Caco-2 (cell line): Measurements from ENCODE around the gene AGPAT3. TPM values are rescaled to one million over a fixed set of nuclear protein-coding genes. Genes with fewer than 3 reads are reported as not detected.

Source experiments
- BruUV-seq: library from RNA; stranded (reverse); fragments of 400-500 nt; replicated peaks from 2 replicates; lab custom pipeline; 2021; lab: Mats Ljungman, UMichigan
- CTCF ChIA-PET: fragments of 300-600 bp; sonication (Branson Sonifier 250); formaldehyde crosslinking; loops from one replicate; lab custom pipeline; 2022; ENCODE audit warnings: antibody characterized with exemption; lab: Charles Lee
- POLR2A ChIA-PET: fragments of 300-600 bp; sonication (Branson Sonifier 250); formaldehyde crosslinking; loops from one replicate; lab custom pipeline; 2022; ENCODE audit warnings: antibody characterized with exemption; lab: Charles Lee
- DNase-seq, 2 experiments: peaks; one replicate each; pipeline versions ENCODE4 v3.0.0 to v3.0.0-alpha.2; 2020 to 2022
- H3K27me3 ChIP-seq: replicated peaks from 2 replicates; pipeline ENCODE4 v1.6.0; 2011; ENCODE audit warnings: low read length; ENCODE audit not compliant: control insufficient read depth, insufficient read depth
- H3K36me3 ChIP-seq: 2 replicates; pipeline ENCODE4 v1.5.1; 2011; ENCODE audit warnings: low read length; ENCODE audit not compliant: control insufficient read depth, insufficient read depth
- H3K4me1 ChIP-seq: fragments of 250-450 bp; sonication (Bioruptor Pico); 2 replicates; pipeline ENCODE4 v1.5.1; 2020; ENCODE audit warnings: mild to moderate bottlenecking
- H3K4me3 ChIP-seq: 2 replicates; pipeline ENCODE4 v1.5.1; 2011; ENCODE audit warnings: low read depth, mild to moderate bottlenecking, control low read depth, low read length
- H3K9me3 ChIP-seq: fragments of 250-450 bp; sonication (Bioruptor Pico); 2 replicates; pipeline ENCODE4 v1.5.1; 2020; ENCODE audit warnings: mild to moderate bottlenecking, moderate library complexity
- H3K27ac Mint-ChIP-seq: one replicate; pipeline ENCODE4 v1.8.0; 2022; ENCODE audit warnings: mixed read lengths; ENCODE audit not compliant: unreplicated experiment
- H3K27me3 Mint-ChIP-seq: one replicate; pipeline ENCODE4 v1.8.0; 2022; ENCODE audit warnings: mixed read lengths; ENCODE audit not compliant: insufficient read depth, unreplicated experiment
- H3K36me3 Mint-ChIP-seq: one replicate; pipeline ENCODE4 v1.8.0; 2022; ENCODE audit warnings: mild to moderate bottlenecking, mixed read lengths; ENCODE audit not compliant: insufficient read depth, unreplicated experiment
- H3K4me1 Mint-ChIP-seq: one replicate; pipeline ENCODE4 v1.8.0; 2022; ENCODE audit warnings: low read depth, mixed read lengths; ENCODE audit not compliant: unreplicated experiment
- H3K4me3 Mint-ChIP-seq: one replicate; pipeline ENCODE4 v1.8.0; 2022; ENCODE audit warnings: mild to moderate bottlenecking, moderate library complexity, mixed read lengths; ENCODE audit not compliant: unreplicated experiment
- H3K9me3 Mint-ChIP-seq: one replicate; pipeline ENCODE4 v1.8.0; 2022; ENCODE audit warnings: mixed read lengths; ENCODE audit not compliant: unreplicated experiment
- CTCF ChIP-seq, 2 experiments: fragments of 200-600 bp in 1 of 2; IDR thresholded peaks; 1 replicate in 1 of 2; 2 replicates in 1 of 2; pipeline versions ENCODE4 v1.5.1 to v1.8.0; 2011 to 2022; ENCODE audit warnings: antibody characterized with exemption in 1 of 2, control low read depth in 1 of 2, inconsistent platforms in 1 of 2, low read depth in 1 of 2, low read length in 1 of 2, mild to moderate bottlenecking in 1 of 2, moderate library complexity in 1 of 2; ENCODE audit not compliant: insufficient read depth in 1 of 2, severe bottlenecking in 1 of 2, unreplicated experiment in 1 of 2
- intact Hi-C: fragments of 100-400 bp; cut with micrococcal nuclease; formaldehyde crosslinking; loops from one replicate; pipeline ENCODE4 v1.10.0; 2022; ENCODE audit not compliant: unreplicated experiment
- total RNA-seq: library from RNA; stranded (reverse); gene quantifications from 2 replicates; pipeline ENCODE4 v1.2.3, GENCODE V29; 2022

Gene AGPAT3
- total RNA-seq, 1 experiment from 2014 or later, result 61.8 TPM

DNA sequence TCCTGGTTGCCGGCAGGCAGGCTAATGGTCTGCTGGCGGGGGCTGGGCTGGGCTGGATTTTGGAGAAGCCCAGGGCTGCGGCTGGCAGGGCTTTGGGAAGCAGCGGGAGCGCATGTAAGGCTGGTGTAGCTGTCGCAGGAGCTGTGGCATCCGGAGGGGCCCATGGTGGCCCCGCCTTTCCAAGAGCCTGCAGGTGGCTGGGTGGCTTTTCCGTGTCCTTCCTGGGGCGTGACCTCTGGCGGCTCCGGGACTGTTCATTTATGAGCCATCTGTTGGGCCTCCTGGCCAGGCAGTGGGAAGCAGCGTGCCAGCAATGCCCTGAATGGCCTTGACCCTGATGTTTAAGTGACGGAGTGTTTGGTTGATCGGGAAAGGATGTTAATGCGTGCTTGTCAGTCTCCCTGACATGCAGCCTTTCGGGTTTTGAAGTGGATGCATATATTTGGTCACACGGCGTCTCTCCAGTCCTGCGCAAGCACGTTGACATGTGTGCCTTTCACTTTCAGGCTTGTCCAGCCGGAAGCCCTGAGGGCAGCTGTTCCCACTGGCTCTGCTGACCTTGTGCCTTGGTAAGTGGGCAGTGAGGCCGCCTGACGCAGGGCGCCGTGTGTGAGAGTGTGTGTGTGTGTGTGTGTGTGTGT lies 38.5 kb downstream of the AGPAT3 start:
- Histone ChIP-seq H3K4me1 (no peaks in the 10 kb centered on the region; the same call in 1 of the 2 replicates), H3K27me3 (no peaks in the 10 kb centered on the region), H3K36me3 (no peaks in the 10 kb centered on the region), H3K4me3 (no peak overlapping the region), H3K9me3 (no peaks in the 10 kb centered on the region)
- intact Hi-C loops, result no loop called here
- ChIA-PET POLR2A (interaction anchor here (0.5 kb wide), 1 partner anchor 93 kb away, joined by 3 read pairs; no protein-coding TSS in a partner anchor), CTCF (no interaction called here)
- no peak for DNase-seq
- BruUV-seq, result no TSS peak
- Mint-ChIP-seq H3K9me3 (peaks cover under 1% of the 10 kb centered on the region), H3K27me3 (no peaks in the 10 kb centered on the region), H3K4me1 (no peaks in the 10 kb centered on the region), H3K36me3 (peaks cover 33% of the 10 kb centered on the region), H3K4me3 (no peak overlapping the region), H3K27ac (no peak overlapping the region)
- no peak for TF ChIP-seq CTCF (IDR thresholded peaks at IDR 0.05; ENCODE audit: insufficient read depth in 1 of 2, low read depth in 1 of 2, low read length in 1 of 2, severe bottlenecking in 1 of 2, unreplicated experiment in 1 of 2)

DNA sequence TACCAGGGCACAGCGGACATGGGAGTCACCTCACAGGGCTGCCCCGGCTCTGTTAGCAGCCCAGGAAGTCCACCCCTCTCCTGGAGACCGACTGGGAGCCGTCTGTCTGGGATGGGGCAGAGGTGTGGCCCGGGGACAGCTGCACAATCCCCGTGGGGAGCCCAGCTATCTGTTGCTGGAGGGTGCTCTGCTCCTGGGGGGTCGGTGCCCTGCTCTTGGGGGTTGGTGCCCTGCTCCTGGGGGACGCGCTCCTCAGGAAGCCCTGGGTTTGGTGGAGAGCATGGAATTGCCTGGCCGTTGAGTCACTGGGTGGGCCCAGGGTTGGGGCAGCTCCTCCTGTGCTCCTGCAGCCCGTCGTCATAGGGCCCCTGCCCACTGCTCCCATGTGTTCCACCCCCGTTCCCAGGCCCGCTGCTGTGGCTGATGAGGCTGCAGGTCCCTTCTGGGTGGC lies 39.3 kb downstream of the AGPAT3 start:
- no peaks in the 10 kb centered on the region for H3K27me3 Mint-ChIP-seq
- no peaks in the 10 kb centered on the region for H3K9me3 ChIP-seq
- DNase-seq, result no peak
- BruUV-seq, result no TSS peak
- H3K36me3 ChIP-seq, result no peaks in the 10 kb centered on the region
- TF ChIP-seq CTCF (IDR thresholded peaks at IDR 0.05; ENCODE audit: insufficient read depth in 1 of 2, low read depth in 1 of 2, low read length in 1 of 2, severe bottlenecking in 1 of 2, unreplicated experiment in 1 of 2), result no peak
- no peak overlapping the region for H3K4me3 ChIP-seq
- H3K27me3 ChIP-seq, result no peaks in the 10 kb centered on the region
- intact Hi-C loops, result no loop called here
- no peaks in the 10 kb centered on the region for H3K9me3 Mint-ChIP-seq
- ChIA-PET POLR2A (no interaction called here), CTCF (no interaction called here)
- no peak overlapping the region for H3K4me3 Mint-ChIP-seq
- H3K4me1 Mint-ChIP-seq, result no peaks in the 10 kb centered on the region
- no peak overlapping the region for H3K27ac Mint-ChIP-seq
- peaks cover 36% of the 10 kb centered on the region for H3K36me3 Mint-ChIP-seq
- no peaks in the 10 kb centered on the region; the same call in 1 of the 2 replicates for H3K4me1 ChIP-seq

DNA sequence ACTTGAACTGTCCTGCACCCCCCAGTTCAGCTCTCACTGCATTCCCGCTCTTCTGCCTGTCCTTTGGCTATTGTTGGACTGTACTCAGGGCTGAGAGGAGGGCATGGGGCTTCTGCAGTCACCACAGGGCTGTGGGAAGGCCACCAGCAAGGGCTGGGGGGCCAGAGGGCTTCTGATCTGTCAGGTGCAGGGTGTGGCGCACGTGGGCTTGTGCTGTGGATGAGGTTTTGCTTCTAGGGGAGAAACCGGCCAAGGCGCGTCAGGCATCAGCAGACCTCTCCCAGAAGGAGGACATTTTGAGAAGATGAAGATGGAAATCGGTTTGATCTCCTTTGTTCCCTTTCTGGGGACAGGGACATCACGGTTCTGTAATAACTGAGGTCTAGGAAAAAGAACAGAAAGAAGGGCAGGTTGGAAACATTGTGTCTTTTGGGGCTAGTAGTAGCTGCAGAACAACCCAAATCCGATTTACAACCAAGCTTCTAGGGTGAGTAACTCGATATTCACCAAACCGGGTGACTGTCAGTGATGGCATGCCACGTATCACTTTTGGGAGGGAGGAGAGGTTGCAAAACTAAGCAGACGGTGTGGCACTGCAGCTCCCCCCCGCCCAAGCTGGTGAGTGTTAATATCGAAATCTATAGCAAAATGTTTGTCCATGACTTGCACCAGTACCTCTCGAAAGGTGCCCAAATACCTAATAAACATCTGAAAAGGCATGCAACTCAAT lies 40.9 kb downstream of the AGPAT3 start:
- TSS peak; percentile 17 for BruUV-seq
- ChIA-PET POLR2A (no interaction called here), CTCF (no interaction called here)
- no peaks in the 10 kb centered on the region for H3K36me3 ChIP-seq
- DNase-seq, result no peak
- no peaks in the 10 kb centered on the region for H3K9me3 ChIP-seq
- H3K9me3 Mint-ChIP-seq, result no peaks in the 10 kb centered on the region
- H3K4me3 ChIP-seq, result no peak overlapping the region
- no peak overlapping the region for H3K4me3 Mint-ChIP-seq
- H3K4me1 Mint-ChIP-seq, result peaks cover 10% of the 10 kb centered on the region
- no peaks in the 10 kb centered on the region for H3K27me3 ChIP-seq
- H3K27me3 Mint-ChIP-seq, result no peaks in the 10 kb centered on the region
- TF ChIP-seq CTCF (IDR thresholded peaks at IDR 0.05; ENCODE audit: insufficient read depth in 1 of 2, low read depth in 1 of 2, low read length in 1 of 2, severe bottlenecking in 1 of 2, unreplicated experiment in 1 of 2), result no peak
- H3K36me3 Mint-ChIP-seq, result peaks cover 30% of the 10 kb centered on the region
- peaks cover 9% of the 10 kb centered on the region for H3K4me1 ChIP-seq
- intact Hi-C loops, result no loop called here
- H3K27ac Mint-ChIP-seq, result no peak overlapping the region
